SKM-1 (cell line): ENCODE results near the gene ETFA.
"Not testable (repeated sequence)": the region's sequence is repeated elsewhere in the genome, so short reads cannot be mapped to it uniquely, and the experiment has no call there.

Source experiments
- DNase-seq: peaks from one replicate; lab custom pipeline; 2025; ENCODE audit not compliant: unreplicated experiment; lab: John Stamatoyannopoulos, UW

ETFA gene

DNA sequence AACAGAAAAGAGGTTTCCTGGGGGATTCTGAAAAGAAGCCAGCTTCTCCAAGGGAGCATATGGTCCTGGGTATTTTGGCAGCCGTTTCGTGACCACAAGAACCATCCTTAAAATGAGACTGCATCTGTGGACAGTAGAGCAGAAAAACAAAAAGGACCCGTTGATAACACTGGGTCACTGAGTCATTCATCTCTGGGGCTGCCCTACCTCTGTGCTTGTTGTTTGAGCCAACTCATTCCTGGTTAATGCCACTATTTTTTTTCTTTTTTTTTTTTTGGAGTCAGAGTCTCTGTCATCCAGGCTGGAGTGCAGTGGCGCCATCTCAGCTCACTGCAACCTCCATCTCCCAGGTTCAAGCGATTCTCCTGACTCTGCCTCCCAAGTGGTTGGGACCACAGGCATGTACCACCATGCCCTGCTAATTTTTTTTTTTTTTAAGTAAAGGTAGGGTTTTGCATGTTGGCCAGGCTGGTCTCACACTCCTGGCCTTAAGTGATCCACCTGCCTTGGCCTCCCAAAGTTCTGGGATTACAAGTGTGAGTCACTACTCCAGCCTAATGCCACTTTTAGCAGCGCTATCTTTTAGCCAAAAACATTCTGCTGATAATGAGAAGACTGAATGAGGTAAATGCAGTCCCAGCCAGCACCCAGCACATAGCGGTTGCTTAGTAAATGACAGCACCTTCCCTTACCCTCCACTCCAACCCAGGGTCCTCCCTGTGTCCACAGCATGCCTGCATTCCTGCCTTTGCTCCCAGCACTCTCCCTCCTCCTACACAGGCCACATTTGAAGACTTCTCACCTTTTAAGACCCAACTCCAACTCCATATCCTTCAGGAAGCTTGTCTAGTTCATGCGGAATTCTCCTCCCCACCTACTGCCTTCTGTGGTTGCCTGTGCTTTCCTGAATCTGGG is 16.2 kb upstream of the ETFA start:
- no peak for DNase-seq

DNA sequence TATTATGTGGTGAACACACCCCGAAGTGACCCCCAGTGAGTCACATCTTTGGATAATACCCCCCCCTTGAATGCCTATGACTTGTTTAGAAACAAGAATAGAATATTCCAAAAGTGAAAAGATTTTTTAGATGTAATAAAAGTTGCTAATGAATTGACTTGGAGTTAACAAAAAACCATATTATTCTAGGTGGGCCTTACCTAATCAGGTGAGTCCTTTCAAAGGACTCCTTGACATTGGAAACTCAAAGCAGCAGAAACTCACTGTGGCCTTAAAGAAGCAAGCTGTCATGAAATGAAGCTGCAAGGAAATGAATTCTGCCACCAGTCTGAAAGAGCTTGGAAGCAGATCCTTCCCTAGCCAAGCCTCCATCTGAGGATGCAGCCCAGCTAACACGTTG is 14.4 kb upstream of the ETFA start:
- no peak for DNase-seq

DNA sequence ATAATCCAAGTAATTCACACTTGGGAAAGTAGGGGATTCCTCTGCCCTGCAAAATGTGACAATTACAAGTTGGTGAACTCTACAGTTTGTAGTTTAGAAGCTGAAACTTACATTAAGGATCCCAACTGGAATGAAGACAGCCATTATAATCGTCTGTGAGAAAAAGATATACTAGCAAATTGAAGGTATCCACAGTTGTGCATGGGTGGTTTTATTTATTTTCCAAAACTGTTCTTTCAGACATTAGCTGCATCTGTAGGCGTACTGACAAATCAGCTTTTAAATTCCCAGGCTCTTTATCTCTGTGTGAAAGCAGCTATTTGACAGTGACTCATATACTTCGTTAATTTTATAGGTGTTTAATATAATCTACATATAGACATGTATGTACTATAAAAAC is 12.8 kb upstream of the ETFA start:
- DNase-seq, result no peak

DNA sequence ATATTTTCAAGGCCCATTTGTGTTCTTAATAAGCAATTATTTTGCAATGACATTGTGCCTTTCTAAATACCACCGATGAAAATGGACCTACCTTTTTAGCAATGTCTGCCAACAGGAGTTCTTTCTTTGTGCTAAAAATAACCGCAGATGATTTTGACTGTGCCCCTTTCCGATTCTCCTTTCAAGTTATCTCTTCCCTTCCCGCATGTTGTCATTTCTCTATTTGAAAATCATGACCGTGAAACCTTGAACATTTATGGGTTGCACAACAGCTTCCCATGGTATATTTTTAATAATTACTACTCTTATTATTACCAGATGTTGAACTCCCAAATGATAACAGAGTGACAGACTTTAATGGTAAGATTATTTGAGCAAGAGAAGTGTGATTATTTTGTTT is 10.3 kb upstream of the ETFA start:
- DNase-seq, result no peak

DNA sequence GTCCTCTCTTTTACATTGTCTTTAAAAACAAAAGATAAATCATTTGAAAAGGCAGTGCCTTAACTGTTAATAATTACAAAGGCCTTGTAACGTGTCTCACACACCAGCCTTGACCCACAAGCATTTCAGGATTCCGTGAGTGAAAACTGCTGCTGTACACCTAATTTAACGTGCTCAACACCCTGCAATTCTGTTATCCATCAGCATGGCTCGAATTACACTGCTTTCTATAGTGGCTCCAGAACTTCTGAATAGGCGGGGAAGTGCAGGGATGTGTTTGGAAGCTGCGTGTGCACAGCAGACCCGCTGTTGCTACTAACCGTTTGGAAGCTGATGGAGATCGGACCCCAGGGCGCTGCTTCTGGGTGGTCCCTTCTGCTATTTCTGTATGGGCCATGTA is 9.9 kb upstream of the ETFA start:
- DNase-seq, result no peak

DNA sequence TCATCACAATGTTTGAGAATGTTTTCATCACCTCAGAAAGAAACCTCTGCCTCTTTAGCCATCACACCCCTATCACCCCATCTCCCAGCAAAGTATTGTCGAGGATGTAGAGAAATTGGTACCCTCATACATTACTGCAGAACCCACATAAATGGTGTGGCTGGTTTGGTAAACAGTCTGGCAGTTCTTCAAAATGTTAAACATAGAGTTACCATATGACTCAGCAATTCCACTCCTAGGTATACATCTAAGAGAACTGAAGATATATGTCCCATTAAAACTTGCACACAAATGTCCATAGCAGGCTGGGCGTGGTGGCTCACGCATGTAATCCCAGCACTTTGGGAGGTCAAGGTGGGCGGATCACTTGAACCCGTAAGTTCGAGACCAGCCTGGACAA is 8.7 kb upstream of the ETFA start:
- no peak for DNase-seq

DNA sequence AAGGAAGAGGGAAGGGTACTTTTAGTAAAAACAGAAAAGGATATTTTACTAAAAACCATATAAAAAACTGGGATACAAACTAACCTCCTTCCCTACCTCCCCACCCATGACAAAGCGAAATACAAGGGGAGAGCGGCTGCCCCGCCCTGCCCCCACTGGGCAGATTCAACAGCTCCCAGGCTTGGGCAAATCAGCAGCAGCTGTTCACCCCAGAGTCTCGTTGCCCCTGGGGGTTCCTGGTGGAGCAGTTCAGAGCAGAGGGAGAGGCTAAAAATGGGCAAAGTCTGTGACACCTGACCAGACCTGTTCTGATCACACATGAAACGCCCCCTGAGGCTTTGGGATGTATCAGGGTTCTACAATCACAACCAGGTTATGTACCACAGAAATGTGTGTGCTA is 2.5 kb upstream of the ETFA start:
- DNase-seq, result no peak

DNA sequence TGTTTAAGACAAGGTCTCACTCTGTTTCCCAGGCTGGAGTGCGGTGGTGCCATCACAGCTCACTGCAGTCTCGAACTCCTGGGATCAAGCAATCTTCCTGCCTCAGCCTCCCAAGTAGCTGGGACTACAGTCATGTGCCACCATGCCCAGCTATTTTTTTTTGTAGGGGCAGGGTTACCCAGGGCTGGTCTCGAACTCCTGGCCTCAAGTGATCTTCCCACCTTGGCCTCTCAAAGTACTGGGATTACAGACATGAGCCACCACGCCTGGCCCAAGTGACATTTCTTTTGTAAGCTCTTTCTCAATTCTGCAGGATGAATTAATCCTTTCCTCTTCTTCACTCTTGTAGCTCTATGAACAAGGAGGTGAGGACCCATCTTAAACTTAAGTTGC is 1.9 kb upstream of the ETFA start:
- DNase-seq, result not testable (repeated sequence)

DNA sequence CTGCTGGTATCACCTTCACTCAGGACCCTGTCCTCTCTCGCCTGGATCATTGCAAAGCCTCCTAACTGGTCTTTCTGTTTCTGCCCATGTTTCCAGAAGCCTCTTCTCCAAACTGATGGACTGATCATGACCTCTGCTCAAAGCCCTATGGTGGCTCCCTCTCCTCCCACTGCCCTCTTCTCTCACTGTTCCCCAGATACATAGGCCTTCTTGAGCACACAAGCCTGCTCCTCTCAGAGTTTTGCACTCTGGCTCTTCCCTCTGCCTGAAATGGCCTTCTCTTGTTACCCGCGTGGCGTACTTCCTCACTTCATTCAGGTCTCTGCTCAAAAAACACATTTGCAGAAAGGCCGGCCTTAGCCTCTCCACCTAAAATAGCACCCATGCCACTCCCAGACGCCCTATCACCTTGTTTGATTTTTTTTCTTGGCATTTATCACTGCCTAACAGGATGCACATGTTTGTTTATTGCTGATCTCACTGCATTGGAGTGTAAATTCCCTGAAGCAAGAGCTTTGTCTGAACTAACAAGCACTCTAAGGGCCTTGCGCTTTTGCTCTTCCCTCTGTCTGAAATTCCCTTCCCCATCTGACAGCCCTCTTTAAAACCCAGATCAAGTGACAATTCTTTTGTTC is 1.4 kb upstream of the ETFA start:
- DNase-seq, result no peak

DNA sequence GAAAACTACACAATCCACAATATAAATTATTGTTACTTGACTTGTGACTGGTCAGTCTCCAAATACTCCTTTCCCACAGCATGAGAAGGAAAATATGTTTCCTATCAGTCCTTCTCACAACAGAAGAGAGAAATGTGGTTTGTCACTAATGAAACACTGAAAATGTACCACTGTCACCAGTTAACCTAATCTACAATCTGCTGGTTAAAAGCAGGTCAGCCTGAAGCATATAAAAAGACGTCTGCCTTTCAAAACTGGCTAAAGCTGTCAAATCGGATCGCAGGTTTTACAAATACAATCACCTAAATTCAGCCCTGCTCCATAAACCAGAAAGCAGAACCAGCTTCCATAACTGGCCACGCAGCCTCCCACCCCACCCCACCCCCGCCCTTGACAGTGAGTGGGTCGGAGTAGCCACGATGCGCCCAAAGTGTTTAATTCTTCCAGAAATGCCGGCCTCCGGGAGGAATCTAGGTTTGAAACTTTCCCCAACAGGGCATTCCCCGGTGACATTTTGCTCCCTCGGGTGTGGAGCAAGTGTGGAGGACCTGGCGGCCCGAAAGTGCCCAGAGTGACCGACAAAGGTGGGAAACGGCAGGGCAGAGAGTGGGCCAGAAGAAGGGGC is 682 bp downstream of the ETFA start:
- DNase-seq, result peak; percentile 17

DNA sequence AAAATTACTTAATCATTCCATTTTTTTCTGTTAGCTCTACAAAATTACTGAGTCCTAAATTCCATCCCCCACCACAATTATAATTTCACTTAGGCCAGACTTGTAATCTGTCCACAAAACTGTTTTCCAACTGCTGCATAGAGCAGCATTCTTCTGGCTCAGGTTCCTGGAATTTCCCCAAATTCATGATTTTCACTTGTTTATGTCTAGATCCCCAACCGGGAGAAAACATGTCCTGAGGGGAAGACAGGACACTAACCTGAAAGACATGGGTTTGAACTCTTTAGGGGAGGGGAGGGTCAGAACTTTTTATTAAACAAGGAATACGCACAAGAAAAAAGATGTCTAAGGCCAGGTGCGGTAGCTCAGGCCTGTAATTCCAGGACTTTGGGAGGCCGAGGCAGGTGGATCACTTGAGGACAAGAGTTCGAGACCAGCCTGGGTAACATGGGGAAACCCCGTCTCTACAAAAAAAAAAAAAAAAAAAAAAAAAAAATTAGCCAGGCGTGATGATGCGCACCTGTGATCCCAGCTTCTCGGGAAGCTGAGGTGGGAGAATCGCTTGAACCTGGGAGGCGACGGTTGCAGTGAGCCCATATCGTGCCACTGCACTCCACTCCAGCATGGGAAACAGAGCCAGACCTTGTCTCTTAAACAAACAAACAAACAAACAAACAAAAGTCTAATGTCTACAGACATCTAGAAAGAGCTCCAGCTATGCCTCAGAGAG is 1.5 kb downstream of the ETFA start:
- no peak for DNase-seq

DNA sequence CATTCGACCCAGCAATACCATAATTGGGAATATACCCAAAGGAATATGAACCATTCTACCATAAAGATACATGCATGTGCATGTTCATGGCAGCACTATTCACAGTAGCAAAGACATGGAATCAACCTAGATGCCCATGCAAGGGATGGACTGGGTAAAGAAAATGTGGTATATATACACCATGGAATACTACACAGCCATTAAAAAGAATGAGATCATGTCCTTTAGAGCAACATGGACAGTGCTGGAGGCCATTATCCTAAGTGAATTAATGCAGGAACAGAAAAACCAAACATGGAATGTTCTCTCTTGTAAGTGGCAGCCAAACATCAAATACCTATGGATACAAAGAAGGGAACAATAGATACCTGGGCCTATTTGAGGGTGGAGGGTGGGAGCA is 7.4 kb downstream of the ETFA start:
- no peak for DNase-seq

DNA sequence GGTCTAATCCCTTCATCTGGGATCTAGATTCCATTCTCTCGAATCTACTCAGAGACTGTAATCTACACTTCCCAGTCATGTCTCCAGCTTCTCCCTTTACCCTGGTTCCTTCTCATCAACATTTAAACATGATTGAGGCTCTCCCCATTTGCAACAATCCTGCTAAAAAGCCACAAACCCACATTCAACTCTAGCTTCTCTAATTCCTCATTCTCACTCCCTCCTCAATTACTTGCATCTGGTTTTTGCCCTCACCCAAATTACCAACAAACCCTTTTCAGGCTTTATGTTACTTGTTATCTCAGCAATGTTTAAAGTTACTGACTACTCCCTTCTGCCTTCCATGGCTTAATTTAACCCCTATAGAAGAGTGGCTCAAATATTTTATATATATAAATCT is 11.5 kb downstream of the ETFA start:
- peak; percentile 37 for DNase-seq

DNA sequence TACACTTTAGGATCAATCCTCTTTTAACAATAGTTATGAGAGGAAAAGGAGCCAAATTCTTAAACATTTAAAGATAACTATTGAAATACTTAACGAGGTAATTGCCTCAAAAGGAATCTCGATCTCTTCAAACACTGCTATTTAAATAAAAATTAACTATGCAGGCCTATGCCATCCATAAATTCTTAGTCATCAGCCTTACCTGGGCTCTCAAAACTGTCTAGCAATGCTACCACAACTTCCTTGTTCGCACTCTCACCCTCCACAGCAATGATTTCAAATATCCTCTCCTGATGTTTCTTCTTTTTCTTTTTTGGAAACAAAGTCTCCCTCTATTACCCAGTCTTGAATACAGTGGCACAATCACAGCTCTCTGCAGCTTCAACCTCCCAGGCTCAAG is 12.3 kb downstream of the ETFA start:
- no peak for DNase-seq

DNA sequence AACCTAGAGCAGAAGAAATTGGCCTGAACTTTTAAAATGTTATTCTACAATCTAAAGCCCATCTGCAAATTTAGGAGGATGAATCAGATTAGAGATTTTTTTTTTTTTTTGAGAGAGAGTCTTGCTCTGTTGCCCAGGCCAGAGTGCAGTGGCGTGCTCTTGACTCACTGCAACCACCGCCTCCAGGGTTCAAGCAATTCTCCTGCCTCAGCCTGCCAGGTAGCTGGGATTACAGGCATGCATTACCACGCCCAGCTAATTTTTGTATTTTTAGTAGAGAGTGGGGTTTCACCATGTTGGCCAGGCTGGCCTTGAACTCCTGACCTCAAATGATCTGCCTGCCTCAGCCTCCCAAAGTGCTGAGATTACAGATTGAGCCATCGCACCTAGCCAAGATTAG is 13.3 kb downstream of the ETFA start:
- not testable (repeated sequence) for DNase-seq

DNA sequence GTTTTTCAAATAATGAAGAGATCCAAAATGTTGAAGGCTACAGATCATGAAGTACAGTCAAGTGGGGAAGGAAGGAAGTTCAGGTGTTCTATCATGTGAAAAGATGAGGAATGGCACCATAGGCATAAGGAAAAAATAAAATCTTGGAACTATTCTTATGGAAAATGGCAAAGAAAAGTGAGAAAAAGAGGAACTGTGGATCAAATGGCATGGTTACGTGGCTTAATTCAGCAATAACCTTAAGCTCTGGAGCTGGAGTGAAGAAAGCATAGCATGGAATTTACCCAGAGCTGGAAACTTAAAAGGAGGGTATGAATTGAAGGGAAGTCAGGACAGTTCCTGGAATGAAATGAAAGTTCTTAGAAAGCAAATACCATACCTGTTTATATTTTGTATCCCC is 14.4 kb downstream of the ETFA start:
- no peak for DNase-seq

DNA sequence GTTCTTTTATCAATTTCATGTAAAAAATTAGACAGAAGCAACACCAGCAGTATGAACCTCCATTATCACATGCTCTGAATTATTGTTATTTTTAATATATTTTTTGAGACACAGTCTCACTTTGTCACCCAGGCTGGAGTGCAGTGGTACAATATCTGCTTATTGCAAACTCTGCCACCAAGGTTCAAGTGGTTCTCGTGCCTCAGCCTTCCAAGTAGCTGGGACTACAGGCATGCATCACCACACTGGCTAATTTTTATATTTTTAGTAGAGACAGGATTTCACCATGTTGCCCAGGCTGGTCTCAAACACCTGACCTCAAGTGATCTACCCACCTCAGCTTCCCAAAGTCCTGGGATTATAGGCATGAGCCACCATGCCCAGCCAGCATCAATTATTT is 16.8 kb downstream of the ETFA start:
- not testable (repeated sequence) for DNase-seq

DNA sequence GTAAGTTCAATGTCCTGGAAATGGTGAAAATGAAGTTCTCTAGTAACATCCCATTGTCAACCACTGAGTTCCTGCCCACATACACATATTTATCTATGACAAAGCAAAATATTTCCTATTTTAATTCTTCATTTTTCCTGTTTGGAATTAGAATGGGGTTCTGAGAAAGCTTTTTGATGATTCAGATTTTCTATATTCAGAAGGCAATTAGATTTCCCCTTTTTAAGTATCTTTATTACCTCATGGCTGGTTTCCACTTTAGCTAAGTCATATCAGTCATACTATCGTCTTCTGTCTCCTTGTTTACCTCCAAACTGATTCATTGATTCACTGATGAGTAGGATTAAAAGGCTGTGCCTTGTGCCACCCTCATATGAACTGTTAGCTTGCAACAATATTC is 17.9 kb downstream of the ETFA start:
- no peak for DNase-seq

DNA sequence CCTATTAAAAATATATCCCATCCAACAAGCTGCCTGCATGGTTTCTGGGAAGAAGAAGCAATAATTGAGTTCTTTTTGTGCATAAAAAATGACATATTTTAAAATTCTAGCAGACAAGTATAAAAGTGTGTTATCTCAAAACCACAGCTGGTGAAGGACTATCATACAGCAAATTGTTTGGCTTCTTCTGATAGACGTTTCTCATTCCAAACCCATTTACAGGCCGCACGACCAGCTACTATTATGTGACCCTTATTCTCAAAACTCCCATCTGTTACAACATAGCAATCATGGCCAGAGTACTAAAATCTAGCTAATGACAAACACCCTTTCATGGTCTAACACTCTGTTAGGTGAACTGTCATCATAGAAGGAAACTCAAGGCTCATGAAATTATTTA is 21.7 kb downstream of the ETFA start:
- no peak for DNase-seq

DNA sequence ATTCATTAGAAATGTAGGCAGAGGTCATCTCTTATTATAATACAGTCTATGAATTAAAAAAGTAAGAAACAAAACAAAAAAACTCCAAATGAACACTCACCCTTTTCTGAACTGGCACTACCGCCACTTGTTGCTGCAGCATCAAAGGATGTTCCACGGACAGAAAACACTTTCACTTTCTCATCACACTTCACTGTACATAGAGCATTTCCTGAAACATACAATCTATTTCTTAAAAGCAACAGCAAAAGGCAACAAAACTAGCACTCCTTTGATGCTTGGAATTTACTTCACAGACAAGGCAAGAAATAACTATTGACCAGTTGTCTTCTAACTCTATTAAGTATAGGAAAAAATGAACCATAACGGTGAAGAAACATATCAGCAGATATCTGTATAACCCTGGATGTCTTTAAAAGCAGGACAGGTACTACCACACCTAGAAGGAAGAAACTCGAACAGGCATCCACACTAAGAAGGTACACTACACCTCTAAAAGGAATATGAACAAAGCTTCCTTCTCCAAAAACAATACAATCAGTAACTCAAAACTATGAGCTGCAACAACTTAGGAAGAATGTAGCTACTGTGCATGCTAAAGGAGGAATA is 24.9 kb downstream of the ETFA start:
- DNase-seq, result no peak

DNA sequence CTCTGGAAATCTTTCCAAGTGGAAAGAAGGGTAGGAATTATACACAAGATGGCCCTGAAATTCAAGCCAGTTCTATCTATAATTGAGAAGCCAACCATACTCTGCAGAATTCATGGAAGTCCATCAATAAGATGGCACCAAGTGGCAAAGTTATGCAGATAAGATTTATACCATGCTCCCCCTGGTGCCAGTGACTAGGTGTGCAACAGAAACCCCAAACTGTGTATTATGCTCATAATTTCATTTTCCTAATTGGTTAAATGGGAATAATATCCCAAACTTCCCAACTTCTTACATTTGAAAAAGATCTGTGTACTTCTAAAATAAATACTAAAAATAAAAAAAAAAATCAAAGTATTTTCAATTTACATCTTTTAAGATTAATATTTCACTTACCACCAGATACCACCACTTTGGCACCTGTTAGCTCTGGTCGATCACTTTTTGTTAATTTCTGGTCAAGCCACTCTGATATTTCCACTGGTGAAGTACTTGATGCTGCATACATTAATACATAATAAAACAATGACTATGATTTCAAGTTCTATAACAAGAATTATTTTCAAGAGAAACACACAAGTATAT is 25.9 kb downstream of the ETFA start:
- no peak for DNase-seq
